NCI-H524 (cell line): Measurements from ENCODE around the gene CORIN.
A peak's percentile ranks its signal among the peaks of the same experiment; 100 is the strongest.
"Not testable (repeated sequence)": the region's sequence is repeated elsewhere in the genome, so short reads cannot be mapped to it uniquely, and the experiment has no call there.

Experiments used
- DNase-seq, 2 experiments: peaks; one replicate each; lab custom pipeline; 2025; lab: John Stamatoyannopoulos, UW

Gene CORIN

DNA sequence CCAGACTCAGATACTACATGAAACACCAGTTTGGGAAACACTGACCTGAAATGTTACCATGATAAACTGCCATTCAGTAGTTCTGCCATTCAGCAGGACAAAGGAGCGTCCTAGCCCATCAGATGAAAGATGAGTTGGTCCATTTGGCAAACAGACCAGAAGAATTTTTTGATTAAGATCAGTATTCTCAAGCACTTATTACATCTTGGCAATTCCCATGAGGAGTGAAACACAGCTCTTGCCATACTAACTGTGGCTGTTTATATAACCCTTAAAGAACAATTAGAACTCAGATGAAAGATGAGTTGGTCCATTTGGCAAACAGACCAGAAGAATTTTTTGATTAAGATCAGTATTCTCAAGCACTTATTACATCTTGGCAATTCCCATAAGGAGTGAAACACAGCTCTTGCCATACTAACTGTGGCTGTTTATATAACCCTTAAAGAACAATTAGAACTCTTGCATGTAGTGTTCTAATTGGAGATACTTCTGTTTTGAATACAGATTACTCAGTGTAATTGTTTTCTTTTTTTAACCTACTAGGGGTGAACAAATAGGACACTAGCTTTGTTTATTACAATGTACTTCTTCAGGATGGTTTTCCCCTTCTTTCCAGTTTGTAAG, 146.0 kb downstream of the CORIN start:
- not testable (repeated sequence) for DNase-seq

DNA sequence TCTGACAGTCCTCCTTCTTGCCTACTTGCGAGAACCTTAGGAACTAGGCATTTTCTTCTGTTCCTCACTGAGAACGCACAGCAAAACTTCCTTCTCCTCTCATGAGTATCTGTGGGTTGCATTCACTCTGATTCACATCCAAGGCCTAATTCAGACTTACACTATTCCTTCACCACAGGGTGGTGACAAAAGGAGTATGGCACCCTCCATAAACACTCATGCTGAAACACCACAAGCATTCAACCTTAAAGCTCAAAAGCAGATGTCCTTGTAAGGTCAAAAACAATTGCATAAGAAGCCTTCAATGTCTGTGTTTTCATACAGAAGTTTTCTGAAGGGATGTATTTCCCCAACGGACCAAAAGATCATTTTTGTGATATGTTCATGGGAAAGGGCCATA, 147.3 kb downstream of the CORIN start:
- no peak for DNase-seq

DNA sequence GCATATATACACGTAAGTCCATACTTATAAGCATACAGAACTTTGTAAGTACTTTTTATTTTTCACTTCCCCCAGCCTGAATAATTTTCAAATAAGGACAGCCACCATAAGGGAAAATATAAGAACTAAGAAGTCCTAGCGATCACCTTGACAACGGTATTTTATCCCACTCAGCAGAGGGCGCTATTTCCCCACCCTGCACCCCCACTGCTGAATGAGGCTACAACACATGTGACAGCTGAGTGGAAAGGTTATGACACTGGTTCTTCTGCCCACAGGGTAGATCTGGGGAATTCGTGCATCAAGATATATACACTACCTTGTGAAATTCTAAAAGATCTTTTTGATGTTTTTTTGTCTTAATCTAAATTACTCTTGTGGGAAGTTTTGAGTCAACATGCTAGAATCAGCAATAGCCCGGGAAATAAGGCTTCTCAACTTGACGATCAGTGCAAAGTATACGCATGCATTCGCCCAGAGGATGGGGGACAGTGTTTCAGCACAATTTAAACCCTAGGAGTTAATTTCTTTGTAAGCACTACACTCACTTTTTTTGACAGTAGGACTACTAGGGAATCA, 151.5 kb downstream of the CORIN start:
- peak; percentile 2 to 40 for DNase-seq

DNA sequence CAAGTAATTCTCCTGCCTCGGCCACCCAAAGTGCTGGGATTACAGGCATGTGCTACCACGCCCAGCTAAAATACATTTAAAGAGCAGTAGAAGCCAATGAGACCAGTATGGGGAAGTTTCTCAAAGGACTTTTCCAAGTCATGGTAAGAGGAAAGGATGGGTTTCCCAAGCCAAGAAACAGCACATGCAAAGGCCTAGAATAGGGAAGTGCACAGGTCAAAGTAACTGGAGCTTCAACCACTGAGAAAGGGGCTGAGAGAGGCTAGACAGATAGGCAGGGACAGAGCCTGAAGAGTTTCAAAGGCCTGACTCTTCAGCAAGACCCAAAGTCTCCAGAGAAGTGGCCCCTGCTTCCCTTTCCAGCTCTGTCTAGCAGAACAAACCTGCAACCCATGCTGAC, 162.1 kb downstream of the CORIN start:
- DNase-seq = no peak

DNA sequence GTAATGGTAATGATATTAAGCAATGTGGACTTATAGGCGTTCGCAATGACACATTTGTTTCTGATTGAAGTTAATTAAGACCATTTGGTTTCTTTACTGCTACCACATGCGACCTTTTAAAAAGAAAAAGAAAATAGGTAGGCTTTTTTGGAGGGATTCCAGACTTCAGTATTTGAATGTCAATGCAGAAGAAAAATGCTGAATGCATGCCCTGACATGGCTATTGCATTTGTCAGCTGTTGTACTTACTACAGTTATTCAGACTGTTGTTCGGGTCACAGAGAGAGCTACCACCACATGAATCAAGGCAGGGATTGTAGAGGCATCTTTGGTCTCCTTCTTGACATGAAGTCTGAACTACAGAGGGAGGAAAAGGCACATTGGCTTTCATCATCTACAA, 163.7 kb downstream of the CORIN start:
- DNase-seq = no peak

DNA sequence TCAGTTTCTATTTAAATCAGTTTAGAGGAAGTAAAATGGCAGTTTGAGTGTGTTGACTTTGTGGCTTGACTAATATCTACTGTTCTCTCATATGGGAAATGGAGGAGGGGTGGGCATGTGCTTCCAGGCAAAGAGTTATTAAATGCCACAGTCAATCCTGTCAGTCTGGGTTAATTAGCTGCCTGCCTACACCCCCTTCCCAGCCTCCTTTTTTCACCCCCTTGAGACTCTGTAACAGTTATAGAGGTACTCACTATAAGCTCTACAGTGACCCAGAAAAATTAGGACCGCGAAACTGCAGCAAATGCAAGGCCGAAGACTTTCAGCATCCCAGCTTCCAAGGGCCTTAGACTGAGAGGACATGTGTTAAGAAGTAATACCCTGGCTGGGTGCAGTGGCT, 165.2 kb downstream of the CORIN start:
- no peak for DNase-seq

DNA sequence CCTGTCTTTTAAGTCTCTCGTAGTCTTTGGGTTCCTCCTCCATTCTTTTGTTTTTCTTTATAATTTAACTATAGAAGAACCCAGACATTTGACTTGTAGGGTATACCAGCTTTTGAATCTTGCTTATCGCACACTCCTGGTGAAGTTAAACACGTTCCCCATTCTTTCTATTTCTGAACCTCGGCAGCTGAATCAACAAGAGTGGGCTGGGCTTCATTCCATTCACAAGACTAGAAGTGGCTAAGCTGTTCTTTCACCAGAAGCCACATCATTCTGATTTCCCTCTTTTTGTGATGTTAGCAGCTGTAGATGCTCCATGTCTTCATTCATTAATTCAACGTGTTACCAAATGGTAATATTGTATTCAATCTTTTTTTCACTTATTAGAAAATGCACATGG, 167.9 kb downstream of the CORIN start:
- DNase-seq = no peak

DNA sequence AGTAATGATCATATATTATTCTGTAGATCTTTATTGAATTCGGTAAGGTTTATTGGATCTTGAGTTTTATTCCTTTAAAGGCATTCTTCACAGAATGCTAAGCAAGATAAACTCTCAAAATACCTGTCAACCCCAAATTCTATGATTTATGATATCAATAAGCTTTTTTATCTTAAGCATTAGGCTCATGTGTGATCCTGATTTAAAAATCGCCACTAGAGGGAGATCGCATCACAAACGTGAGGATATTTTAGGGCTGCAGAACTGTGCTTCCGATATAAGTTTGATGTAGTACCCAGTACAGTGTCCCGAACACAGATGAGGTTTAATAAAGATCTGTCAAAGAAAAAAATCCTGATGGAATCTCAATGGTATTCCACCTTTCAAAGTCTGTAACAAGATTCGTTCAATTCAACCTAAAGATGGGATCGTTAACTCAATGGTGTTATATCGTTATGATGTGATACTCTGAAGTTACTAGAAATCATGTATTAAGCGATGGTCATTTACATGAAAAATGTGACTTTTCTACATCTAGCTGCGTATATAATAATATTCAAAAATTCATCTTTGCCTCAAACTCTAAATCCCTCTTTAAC, 169.0 kb downstream of the CORIN start:
- peak; percentile 25 to 60 for DNase-seq

DNA sequence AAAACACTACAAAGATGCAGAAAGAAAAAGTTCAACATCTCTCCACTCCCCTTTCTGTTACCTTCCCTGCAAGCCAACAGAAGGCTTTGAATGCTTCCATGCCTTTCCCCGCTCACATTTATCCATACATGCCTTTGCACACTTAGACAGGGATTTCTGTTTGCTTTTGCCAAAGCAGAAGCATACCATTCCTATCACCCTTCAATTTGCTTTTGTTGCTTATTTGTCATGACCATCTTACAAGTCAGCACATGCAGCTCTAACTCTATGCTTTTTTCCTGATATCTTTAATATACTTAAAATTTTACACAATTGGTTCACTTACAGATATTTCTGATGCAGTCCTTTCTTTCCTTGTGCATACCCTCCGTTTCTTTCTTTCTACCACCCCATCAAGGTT, 169.6 kb downstream of the CORIN start:
- DNase-seq = no peak

DNA sequence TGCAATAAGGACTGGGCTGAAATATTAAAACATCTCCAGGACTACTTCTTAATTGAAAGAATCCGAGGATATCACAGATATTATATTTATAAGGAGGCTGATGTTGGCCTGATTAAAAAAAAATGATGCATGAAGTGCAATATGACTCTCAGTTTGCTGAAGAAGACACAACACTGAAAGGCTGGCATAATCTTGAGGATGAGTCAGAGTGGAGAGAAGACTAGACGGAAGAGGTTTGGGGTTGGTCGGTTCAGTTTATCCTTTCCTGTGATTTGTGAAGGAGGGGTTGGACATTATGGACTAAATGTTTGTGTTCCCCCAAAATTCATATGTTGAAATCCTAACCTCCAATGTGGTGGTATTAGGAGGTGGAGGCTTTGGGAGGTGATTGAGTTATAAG, 170.3 kb downstream of the CORIN start:
- no peak for DNase-seq

DNA sequence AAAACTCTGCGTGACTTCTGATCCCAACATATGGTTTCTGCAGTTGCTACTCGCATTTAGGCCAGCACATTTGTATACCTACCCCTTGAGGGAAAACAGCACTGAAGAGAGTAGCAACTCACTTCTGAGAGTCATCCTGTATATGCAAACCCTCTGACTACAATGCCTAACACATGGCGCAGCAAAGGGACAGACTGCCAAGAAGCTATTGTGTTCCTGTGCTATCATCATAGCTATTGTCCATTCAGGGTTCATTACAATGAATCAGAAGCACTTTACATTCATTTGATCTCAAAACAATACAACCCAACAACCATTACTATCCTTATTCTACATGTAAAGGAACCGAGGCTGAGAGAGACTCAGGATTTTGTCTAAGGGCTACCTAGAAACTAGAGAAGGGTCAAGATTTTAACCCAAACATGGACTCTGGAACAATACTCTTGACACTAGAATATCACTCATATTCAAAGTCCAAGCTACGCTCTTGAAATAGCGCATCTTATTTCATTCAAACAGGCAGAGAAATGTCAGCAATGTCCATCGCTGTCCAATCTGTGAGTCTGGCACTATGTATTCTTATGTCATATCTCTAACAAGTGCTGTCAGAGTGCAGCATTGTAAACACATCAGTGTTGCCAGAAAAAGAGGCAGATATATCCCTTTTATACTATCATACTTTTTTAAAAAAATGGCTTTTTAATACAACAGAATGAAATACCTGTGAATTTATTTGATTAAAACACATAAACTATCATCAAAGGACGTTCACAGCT, 173.6 kb downstream of the CORIN start:
- DNase-seq = no peak

DNA sequence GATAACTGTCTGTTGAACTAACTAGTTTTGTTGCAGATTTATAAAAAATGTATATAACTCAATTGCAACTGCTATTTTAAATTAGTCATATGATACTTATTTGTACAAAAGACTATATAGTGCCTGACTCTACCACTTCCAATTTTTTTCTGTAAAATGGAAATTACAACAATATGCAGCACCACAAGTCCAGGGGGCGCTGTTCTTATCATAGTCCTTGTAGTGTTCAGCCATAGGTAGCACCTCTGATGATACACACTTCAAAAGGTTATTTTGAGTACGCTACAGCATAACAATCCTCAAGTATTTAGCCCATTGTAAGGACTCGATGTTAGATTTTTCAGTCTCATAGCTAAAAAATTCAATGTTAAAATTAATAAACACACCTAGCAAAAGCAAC, 174.9 kb downstream of the CORIN start:
- DNase-seq = peak in 1 of 2 experiments; percentile 5

DNA sequence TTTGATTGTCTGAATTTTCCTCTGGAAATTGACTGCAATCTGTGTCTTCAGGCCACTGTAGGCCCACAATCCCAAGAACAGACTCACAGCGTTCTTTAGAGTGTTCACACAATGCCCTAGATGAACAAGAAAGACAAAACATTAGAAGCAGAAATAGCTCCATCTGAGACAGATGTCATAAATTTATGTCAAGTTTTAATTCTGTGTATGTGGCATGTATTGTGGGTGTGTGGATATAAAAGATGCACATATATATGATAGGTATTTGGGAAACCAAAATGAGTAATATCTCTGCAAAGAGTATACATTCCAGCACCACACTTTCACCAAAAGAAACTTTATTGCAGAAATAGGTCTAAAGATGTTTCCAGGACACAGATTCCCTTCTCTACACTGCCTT, 176.1 kb downstream of the CORIN start:
- DNase-seq = no peak

DNA sequence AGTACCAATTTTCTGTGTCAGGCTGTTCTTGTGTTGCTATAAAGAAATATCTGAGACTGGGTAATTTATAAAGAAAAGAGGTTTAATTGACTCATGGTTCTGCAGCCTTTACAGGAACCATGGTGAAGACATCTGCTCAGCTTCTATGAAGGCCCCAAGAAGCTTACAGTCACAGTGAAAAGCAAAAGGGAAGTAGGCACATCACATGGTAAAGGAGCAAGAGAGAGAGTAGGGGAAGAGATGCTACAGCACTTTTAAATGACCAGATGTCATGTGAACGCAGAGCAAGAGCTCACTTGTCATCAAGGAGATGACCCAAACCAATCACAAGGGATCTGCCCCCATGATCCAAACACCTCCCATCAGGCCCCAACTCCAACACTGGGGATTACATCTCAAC, 178.5 kb downstream of the CORIN start:
- DNase-seq = no peak

DNA sequence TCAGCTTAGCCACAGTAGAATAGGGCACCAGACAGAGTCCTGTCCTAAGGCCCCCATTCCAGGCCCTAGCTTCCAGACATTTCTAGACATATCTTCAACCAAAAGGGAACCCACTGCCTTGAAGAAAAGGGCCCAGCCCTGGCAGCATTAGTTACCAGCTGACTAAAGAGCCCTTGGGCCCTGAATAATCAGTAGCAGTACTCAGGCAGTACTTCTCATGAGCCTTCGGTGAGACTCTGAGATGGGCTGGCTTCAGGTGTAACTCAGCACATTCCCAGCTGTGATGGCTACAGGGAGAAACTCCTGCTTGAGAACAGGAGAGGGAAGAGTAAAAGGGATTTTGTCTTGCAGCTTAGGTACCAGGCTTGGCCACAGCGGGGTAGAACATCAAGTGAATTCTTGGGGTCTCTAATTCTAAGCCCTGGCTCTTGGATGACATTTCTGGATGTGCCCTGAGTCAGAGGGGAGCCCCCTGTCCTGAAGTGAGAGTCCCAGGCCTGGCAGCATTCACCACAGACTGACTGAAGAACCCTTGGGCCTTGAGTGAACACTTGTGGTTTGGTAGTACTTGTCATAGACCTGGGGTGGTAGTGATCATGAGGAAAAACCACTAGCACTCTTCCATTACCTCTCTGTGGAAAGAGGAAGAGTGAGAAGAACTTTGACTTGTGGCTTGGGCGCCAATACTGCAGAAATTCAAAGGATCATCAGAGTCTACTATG, 182.7 kb downstream of the CORIN start:
- no peak for DNase-seq

DNA sequence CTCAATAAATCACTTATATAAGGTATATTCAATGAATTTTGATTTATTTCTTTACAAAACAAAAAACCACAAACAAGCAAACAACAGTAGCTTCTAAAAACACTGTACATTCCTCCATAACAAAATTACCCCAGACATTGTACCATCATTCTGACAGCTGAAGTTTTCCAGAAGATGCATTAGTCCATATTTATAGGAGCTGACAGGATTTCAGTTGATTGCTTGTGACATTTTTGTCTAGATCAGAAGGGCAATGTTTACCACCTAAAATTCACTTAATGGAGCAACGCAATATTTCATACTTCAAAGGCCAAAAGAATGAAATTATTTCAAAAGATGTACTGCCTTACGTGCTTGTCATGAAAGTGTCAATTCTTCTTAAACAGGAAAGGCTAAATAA, 185.8 kb downstream of the CORIN start:
- no peak for DNase-seq

DNA sequence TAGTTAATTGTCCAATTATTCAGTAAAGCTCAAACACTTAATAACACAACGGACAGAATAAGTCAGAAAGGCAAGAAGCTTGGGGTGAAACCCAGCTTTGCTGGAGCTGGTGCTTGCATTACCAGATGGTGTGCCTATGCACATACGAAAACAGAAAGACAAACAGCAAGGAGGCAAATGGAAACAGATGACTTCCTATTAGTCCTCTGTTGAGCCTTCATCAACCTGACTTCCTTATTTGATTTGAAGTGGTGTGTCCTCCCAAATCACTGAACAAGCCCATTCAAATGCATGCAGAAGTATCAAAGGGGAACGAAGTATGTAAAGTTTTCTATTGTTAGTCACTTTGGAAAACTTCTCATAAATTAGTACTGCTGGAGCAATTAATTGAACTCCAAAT, 186.6 kb downstream of the CORIN start:
- no peak for DNase-seq

DNA sequence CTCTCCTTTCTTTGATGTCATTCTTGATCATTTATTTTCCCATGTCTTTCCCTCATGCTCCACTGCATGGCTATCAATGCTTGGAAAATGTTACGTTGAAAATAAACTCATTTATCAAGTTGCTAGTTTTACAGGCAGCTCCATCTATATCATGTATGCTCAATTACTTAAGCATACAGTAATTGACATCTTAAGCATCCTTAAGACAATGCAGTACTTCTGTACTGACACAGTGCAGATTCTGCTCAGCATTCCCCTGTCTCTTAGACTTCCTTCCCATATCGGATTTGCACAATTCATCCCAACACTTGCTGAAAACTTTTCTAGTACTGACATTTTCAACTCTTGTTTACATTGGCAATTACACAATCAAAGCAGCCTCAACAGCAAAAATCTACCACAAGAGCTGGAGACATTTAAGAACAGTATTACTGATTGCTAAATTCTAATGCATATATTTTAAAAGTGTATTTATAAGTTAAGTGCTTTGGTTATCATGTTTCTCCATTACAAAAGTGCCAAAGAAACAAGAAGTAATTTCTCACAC, 187.2 kb downstream of the CORIN start:
- DNase-seq = no peak

DNA sequence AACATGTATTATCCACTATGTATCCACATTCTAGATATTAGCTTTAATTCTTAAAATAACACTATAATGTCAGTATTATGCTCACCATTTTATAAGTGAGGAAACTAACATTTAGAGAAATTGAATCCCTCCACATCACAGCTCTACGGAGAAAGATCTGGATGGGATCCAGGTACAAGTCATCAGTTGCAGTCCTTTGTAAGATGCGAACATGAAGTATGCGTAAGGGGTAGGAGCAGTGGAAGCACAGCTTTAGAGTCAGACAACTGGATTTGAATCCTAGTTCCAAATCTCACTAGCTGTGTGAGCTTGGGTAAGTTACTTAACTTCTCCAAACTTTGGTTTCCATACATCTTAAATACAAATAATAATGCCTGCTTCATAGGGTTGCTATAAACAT, 190.3 kb downstream of the CORIN start:
- DNase-seq = no peak

DNA sequence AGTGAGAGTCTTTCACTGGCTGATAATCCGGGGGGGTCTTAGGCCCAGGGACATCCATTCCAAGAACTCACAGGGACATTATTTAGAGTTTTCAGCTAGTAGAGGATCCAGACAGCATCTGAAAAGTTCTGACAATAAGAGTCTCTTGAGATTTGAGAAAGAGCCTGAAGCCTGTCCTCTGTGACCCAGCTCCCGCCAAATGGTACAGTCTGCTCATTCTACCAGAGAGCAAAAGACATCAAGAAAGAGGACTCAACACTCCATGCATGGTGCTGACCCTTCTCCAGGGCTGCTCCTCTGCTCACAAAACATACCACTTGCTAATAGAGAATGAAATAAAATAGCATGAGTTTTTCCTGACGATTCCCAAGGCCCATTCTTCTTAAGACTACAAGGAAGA, 190.8 kb downstream of the CORIN start:
- no peak for DNase-seq

DNA sequence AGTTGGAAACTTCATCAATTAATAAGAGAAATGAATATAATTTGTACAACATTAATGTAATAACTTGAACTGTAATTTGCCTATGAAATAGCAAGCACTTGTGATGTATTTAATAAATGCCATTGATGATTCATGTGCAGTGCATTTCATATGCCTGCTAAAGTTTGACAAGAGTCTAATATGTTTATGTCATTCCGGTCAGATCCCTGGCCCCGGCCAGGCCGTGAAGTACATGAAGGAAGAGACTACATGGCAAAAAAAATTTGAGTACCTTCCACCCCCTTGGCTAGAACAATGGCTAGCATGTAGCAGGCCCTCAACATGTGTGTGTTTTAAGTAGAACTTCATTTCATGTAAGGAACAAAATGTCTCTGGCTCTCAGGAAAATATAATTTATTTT, 191.5 kb downstream of the CORIN start:
- no peak for DNase-seq

DNA sequence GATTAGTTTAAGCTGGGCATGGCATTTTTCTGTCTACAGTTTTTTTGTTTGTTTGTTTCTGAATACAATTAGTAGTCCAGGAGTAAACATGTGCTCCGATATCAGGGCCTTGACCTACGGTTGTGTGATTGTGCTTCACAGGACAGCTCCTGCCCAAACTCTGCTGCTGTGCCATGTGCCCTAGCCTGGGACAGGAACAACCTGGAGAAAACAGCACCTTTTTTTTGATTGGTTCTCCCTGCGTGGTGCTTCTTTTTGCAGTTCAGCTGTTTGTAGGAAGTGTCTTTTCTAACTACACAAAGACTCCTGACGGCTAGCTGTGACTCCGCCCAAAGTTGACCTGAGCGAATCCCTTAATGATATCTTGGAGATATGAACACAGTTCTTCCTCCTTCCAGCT, 194.0 kb downstream of the CORIN start:
- no peak for DNase-seq
